GM23338 (cell line): Measurements from ENCODE around the gene JAZF1. TPM values are rescaled to one million over a fixed set of nuclear protein-coding genes. Genes with fewer than 3 reads are reported as not detected.

Source experiments
- ATAC-seq: fragments of 200-7000 bp; cut with Tn5 transposase; 3 replicates; pipeline ENCODE4 v1.9.1; 2020
- DNase-seq: peaks from one replicate; pipeline ENCODE4 v3.0.0-alpha.2; 2015; ENCODE audit warnings: low spot score
- H2AFZ ChIP-seq: fragments of 200-600 bp; sonication (generic); 2 replicates; pipeline ENCODE4 v1.8.0; 2016; ENCODE audit warnings: antibody characterized with exemption, mild to moderate bottlenecking, moderate library complexity
- H3F3A ChIP-seq: fragments of 200-600 bp; sonication (generic); replicated peaks from 2 replicates; pipeline ENCODE4 v1.8.0; 2017; ENCODE audit warnings: antibody characterized with exemption, mixed run types, low read depth
- H3K27ac ChIP-seq: fragments of 200-600 bp; sonication (generic); 2 replicates; pipeline ENCODE4 v1.6.1; 2016; ENCODE audit warnings: low read depth
- H3K27me3 ChIP-seq: fragments of 200-600 bp; sonication (generic); 2 replicates; pipeline ENCODE4 v1.8.0; 2016; ENCODE audit warnings: mild to moderate bottlenecking, mixed run types, moderate library complexity; ENCODE audit not compliant: insufficient read depth
- H3K36me3 ChIP-seq: fragments of 200-600 bp; sonication (generic); 2 replicates; pipeline ENCODE4 v1.8.0; 2016; ENCODE audit warnings: mild to moderate bottlenecking; ENCODE audit not compliant: insufficient read depth
- H3K4me1 ChIP-seq: fragments of 200-600 bp; sonication (generic); 2 replicates; pipeline ENCODE4 v1.8.0; 2016; ENCODE audit warnings: mild to moderate bottlenecking, moderate library complexity; ENCODE audit not compliant: insufficient read depth
- H3K4me2 ChIP-seq: fragments of 200-600 bp; sonication (generic); 2 replicates; pipeline ENCODE4 v1.7.1; 2017; ENCODE audit warnings: mixed run types
- H3K4me3 ChIP-seq: fragments of 200-600 bp; sonication (generic); 2 replicates; pipeline ENCODE4 v1.6.1; 2016; ENCODE audit warnings: mixed run types
- H3K79me2 ChIP-seq: fragments of 200-600 bp; sonication (generic); replicated peaks from 2 replicates; pipeline ENCODE4 v1.8.0; 2017; ENCODE audit warnings: mild to moderate bottlenecking; ENCODE audit not compliant: insufficient read depth
- H3K9me2 ChIP-seq: fragments of 200-600 bp; sonication (generic); 2 replicates; pipeline ENCODE4 v1.8.0; 2017; ENCODE audit not compliant: insufficient read depth
- H4K20me1 ChIP-seq: fragments of 200-600 bp; sonication (generic); replicated peaks from 2 replicates; pipeline ENCODE4 v1.8.0; 2017; ENCODE audit warnings: mild to moderate bottlenecking; ENCODE audit not compliant: insufficient read depth
- H3K27ac Mint-ChIP-seq: 2 replicates; pipeline ENCODE4 v1.8.0; 2020; ENCODE audit warnings: inconsistent platforms, mild to moderate bottlenecking, moderate library complexity, mixed read lengths
- H3K27me3 Mint-ChIP-seq: 3 replicates; pipeline ENCODE4 v1.8.0; 2022; ENCODE audit warnings: low read depth, mild to moderate bottlenecking, moderate library complexity, mixed read lengths, inconsistent platforms; ENCODE audit not compliant: insufficient read depth, poor library complexity
- H3K36me3 Mint-ChIP-seq: 3 replicates; pipeline ENCODE4 v1.8.0; 2021; ENCODE audit warnings: low read depth, mild to moderate bottlenecking, inconsistent platforms, moderate library complexity, mixed read lengths
- H3K4me1 Mint-ChIP-seq: 3 replicates; pipeline ENCODE4 v1.8.0; 2020; ENCODE audit warnings: mild to moderate bottlenecking, inconsistent platforms, mixed read lengths
- H3K4me3 Mint-ChIP-seq: 3 replicates; pipeline ENCODE4 v1.8.0; 2021; ENCODE audit warnings: moderate library complexity, mild to moderate bottlenecking, inconsistent platforms, mixed read lengths
- H3K9me3 Mint-ChIP-seq: 3 replicates; pipeline ENCODE4 v1.8.0; 2020; ENCODE audit warnings: moderate library complexity, mild to moderate bottlenecking, inconsistent platforms, mixed read lengths
- ETS1 ChIP-seq: IDR thresholded peaks from 2 replicates; pipeline ENCODE4 v1.6.1; 2016; ENCODE audit warnings: antibody characterized with exemption
- EZH2 ChIP-seq: fragments of 200-600 bp; sonication (generic); IDR thresholded peaks from one replicate; pipeline ENCODE4 v1.8.0; 2017; ENCODE audit warnings: antibody characterized with exemption, mild to moderate bottlenecking, low read depth; ENCODE audit not compliant: unreplicated experiment
- EZH2phosphoT487 ChIP-seq: fragments of 200-600 bp; sonication (generic); IDR thresholded peaks from one replicate; pipeline ENCODE4 v1.8.1; 2018; ENCODE audit warnings: antibody characterized with exemption; ENCODE audit not compliant: unreplicated experiment
- JUNB ChIP-seq: IDR thresholded peaks from one replicate; pipeline ENCODE4 v1.6.1; 2016; ENCODE audit warnings: antibody characterized with exemption; ENCODE audit not compliant: unreplicated experiment
- POLR2AphosphoS5 ChIP-seq: IDR thresholded peaks from 2 replicates; pipeline ENCODE4 v1.6.1; 2016; ENCODE audit warnings: antibody characterized with exemption, low read depth
- STAT1 ChIP-seq: IDR thresholded peaks from one replicate; pipeline ENCODE4 v1.6.1; 2016; ENCODE audit warnings: antibody characterized with exemption; ENCODE audit not compliant: unreplicated experiment
- ZNF331 ChIP-seq: fragments of 250-450 bp; sonication (Bioruptor Pico); IDR thresholded peaks from 2 replicates; pipeline ENCODE4 v1.5.0; 2020; ENCODE audit warnings: low read depth, mild to moderate bottlenecking, moderate library complexity
- ZNF462 ChIP-seq: fragments of 250-450 bp; sonication (Bioruptor Pico); IDR thresholded peaks from 2 replicates; pipeline ENCODE4 v1.5.0; 2020; ENCODE audit warnings: mild to moderate bottlenecking, moderate library complexity
- polyA plus RNA-seq: library from polyadenylated mRNA; unstranded; fragments of >200 nt; fragmentation: Nextera tagmentation; extraction: Ambion mirVana; gene quantifications from 2 replicates; pipeline ENCODE4 v1.2.1, GENCODE V29; 2016
- total RNA-seq: library from RNA; depleted of rRNA; stranded (reverse); fragments of >200 nt; shearing (Covaris generic); gene quantifications from 2 replicates; pipeline ENCODE4 v1.2.3, GENCODE V29; 2014
- TF ChIP-seq, protein P1 (sequence below): IDR thresholded peaks from one replicate; pipeline ENCODE4 v1.6.1; 2018; ENCODE audit warnings: antibody characterized with exemption; ENCODE audit not compliant: unreplicated experiment

Gene JAZF1
- total and polyA plus RNA-seq, 2 experiments from 2014 or later: 12.2 to 22.2 TPM

DNA sequence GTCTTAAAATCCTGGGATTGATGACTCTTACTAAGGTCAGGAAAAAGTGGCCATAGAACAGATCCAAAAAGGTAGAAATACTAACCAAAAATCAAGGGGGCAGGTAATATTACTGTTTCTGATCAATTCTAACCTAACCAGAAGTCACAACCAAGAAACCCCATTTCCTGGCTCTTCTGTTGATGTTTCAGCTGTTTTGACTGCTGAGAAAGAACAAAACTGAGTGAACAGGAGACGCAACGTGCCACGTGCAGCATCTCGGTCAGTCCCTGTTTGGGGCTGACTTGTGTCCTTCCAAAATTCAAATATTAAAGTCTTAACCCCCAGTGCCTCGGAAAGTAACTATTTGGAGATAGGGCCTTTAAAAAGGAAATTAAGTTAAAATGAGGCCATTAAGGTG lies 56.8 kb downstream of the JAZF1 start (continued):
- no peak for TF ChIP-seq ZNF462 (CRISPR knock-in tag)
- TF ChIP-seq EZH2: no peak

GRCh38 chr7:28121496-28121895 lies 59.1 kb downstream of the JAZF1 start:
- Histone ChIP-seq H3K36me3 (0 out of 2 replicates have a peak, but pooled peaks cover 3% of the 10 kb centered on the region), H4K20me1 (peaks cover 8% of the 10 kb centered on the region; the same call in 1 of the 2 replicates), H3K4me1 (peaks cover 19% of the 10 kb centered on the region), H3K4me2 (no peak overlapping the region), H3K79me2 (peaks cover 29% of the 10 kb centered on the region), H3F3A (no peaks in the 10 kb centered on the region), H3K27me3 (peaks cover 21% of the 10 kb centered on the region; the same call in 1 of the 2 replicates), H3K9me2 (no peaks in the 10 kb centered on the region), H2AFZ (no peak overlapping the region), H3K4me3 (no peak overlapping the region), H3K27ac (no peak overlapping the region)
- peaks cover 12% of the 10 kb centered on the region for H3K27me3 Mint-ChIP-seq
- H3K4me1 Mint-ChIP-seq: peaks cover 32% of the 10 kb centered on the region
- ATAC-seq (no peak), DNase-seq (no peak)
- no peaks in the 10 kb centered on the region for H3K36me3 Mint-ChIP-seq
- no peaks in the 10 kb centered on the region for H3K9me3 Mint-ChIP-seq
- no peak overlapping the region for H3K4me3 Mint-ChIP-seq
- H3K27ac Mint-ChIP-seq: no peak overlapping the region
- no peak for TF ChIP-seq EZH2
- TF ChIP-seq, protein P1, sequence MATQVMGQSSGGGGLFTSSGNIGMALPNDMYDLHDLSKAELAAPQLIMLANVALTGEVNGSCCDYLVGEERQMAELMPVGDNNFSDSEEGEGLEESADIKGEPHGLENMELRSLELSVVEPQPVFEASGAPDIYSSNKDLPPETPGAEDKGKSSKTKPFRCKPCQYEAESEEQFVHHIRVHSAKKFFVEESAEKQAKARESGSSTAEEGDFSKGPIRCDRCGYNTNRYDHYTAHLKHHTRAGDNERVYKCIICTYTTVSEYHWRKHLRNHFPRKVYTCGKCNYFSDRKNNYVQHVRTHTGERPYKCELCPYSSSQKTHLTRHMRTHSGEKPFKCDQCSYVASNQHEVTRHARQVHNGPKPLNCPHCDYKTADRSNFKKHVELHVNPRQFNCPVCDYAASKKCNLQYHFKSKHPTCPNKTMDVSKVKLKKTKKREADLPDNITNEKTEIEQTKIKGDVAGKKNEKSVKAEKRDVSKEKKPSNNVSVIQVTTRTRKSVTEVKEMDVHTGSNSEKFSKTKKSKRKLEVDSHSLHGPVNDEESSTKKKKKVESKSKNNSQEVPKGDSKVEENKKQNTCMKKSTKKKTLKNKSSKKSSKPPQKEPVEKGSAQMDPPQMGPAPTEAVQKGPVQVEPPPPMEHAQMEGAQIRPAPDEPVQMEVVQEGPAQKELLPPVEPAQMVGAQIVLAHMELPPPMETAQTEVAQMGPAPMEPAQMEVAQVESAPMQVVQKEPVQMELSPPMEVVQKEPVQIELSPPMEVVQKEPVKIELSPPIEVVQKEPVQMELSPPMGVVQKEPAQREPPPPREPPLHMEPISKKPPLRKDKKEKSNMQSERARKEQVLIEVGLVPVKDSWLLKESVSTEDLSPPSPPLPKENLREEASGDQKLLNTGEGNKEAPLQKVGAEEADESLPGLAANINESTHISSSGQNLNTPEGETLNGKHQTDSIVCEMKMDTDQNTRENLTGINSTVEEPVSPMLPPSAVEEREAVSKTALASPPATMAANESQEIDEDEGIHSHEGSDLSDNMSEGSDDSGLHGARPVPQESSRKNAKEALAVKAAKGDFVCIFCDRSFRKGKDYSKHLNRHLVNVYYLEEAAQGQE: no peak
- no peak for TF ChIP-seq STAT1
- no peak for TF ChIP-seq JUNB
- TF ChIP-seq POLR2AphosphoS5: no peak
- no peak for TF ChIP-seq EZH2phosphoT487
- TF ChIP-seq ZNF331: no peak
- no peak for TF ChIP-seq ETS1
